22Rv1 (cell line): ENCODE results near the gene GDI2.
"Not testable (repeated sequence)": the region's sequence is repeated elsewhere in the genome, so short reads cannot be mapped to it uniquely, and the experiment has no call there.

Experiments used
- H3K27ac ChIP-seq: fragments of 450-650 bp; 2 replicates; pipeline ENCODE4 v1.5.1; 2017
- CTCF ChIP-seq: fragments of 450-650 bp; IDR thresholded peaks from 2 replicates; pipeline ENCODE4 v1.5.1; 2017; ENCODE audit warnings: mild to moderate bottlenecking
- ZFX ChIP-seq: fragments of 450-650 bp; IDR thresholded peaks from 2 replicates; pipeline ENCODE4 v1.6.1; 2017; ENCODE audit warnings: antibody characterized with exemption, borderline replicate concordance

The GDI2 gene

GRCh38 chr10:5844345-5845055, 31.3 kb upstream of the GDI2 start:
- no peak overlapping the region for H3K27ac ChIP-seq
- TF ChIP-seq ZFX, result no peak
- no peak for TF ChIP-seq CTCF

- TF ChIP-seq ZFX (no peak), CTCF (no peak)
- no peak overlapping the region for H3K27ac ChIP-seq
Observed at GRCh38 chr10:5843686-5844344, 30.6 kb upstream of the GDI2 start.

GRCh38 chr10:5841965-5842364, 28.7 kb upstream of the GDI2 start:
- TF ChIP-seq ZFX (no peak), CTCF (no peak)
- H3K27ac ChIP-seq, result no peak overlapping the region

- H3K27ac ChIP-seq, result no peak overlapping the region
- TF ChIP-seq ZFX (no peak), CTCF (no peak)
Observed at GRCh38 chr10:5840314-5841307, 27.4 kb upstream of the GDI2 start.

GRCh38 chr10:5836181-5836580, 22.9 kb upstream of the GDI2 start:
- not testable (repeated sequence) for H3K27ac ChIP-seq

- H3K27ac ChIP-seq, result no peak overlapping the region
- TF ChIP-seq ZFX, result no peak
- TF ChIP-seq CTCF, result no peak
Observed at GRCh38 chr10:5835446-5836095, 22.3 kb upstream of the GDI2 start.

- H3K27ac ChIP-seq, result no peak overlapping the region
- TF ChIP-seq CTCF, result no peak
- no peak for TF ChIP-seq ZFX
Observed at GRCh38 chr10:5833814-5834213, 20.6 kb upstream of the GDI2 start.
